Measurements from ENCODE around the gene PLXNB1. TPM values are rescaled to one million over a fixed set of nuclear protein-coding genes. Genes with fewer than 3 reads are reported as not detected.
"Not testable (repeated sequence)": the region's sequence is repeated elsewhere in the genome, so short reads cannot be mapped to it uniquely, and the experiment has no call there.

The PLXNB1 gene
- 48.2 TPM for total RNA-seq

- peak; percentile 85 for DNase-seq
Observed at GRCh38 chr3:48429960-48430707, at the start of gene PLXNB1. Gene PLXNB1, minus strand, starts transcription at chr3:48430086. Its CDS starts 5,475 bp downstream, at chr3:48424611.

GRCh38 chr3:48478626-48479555, 49.0 kb upstream of the PLXNB1 start:
- no peak for DNase-seq

- no peak for DNase-seq
Observed at GRCh38 chr3:48477959-48478520, 48.2 kb upstream of the PLXNB1 start.

- DNase-seq = no peak
Observed at GRCh38 chr3:48476426-48477053, 46.7 kb upstream of the PLXNB1 start.

- DNase-seq = no peak
Observed at GRCh38 chr3:48475188-48475587, 45.3 kb upstream of the PLXNB1 start.

- no peak for DNase-seq
Observed at GRCh38 chr3:48474619-48475018, 44.7 kb upstream of the PLXNB1 start.

GRCh38 chr3:48474031-48474430, 44.1 kb upstream of the PLXNB1 start:
- not testable (repeated sequence) for DNase-seq

- no peak for DNase-seq
Observed at GRCh38 chr3:48473617-48473952, 43.7 kb upstream of the PLXNB1 start.

GRCh38 chr3:48472923-48473616, 43.2 kb upstream of the PLXNB1 start:
- peak; percentile 96 for DNase-seq

GRCh38 chr3:48472673-48472922, 42.7 kb upstream of the PLXNB1 start:
- DNase-seq = no peak

- DNase-seq = no peak
Observed at GRCh38 chr3:48470286-48470685, 40.4 kb upstream of the PLXNB1 start.

GRCh38 chr3:48469046-48469915, 39.4 kb upstream of the PLXNB1 start:
- no peak for DNase-seq

GRCh38 chr3:48468329-48468731, 38.4 kb upstream of the PLXNB1 start:
- no peak for DNase-seq

- no peak for DNase-seq
Observed at GRCh38 chr3:48467473-48468267, 37.8 kb upstream of the PLXNB1 start.

- DNase-seq = no peak
Observed at GRCh38 chr3:48467110-48467454, 37.2 kb upstream of the PLXNB1 start.

- no peak for DNase-seq
Observed at GRCh38 chr3:48466386-48467109, 36.7 kb upstream of the PLXNB1 start.

GRCh38 chr3:48465531-48466378, 35.9 kb upstream of the PLXNB1 start:
- DNase-seq = peak; percentile 99

GRCh38 chr3:48465237-48465530, 35.3 kb upstream of the PLXNB1 start:
- DNase-seq = no peak

- DNase-seq = no peak
Observed at GRCh38 chr3:48464713-48465221, 34.9 kb upstream of the PLXNB1 start.

Measured in tongue (tissue), 2 donors.